Measurements from ENCODE around the gene SLC25A30. TPM values are rescaled to one million over a fixed set of nuclear protein-coding genes. Genes with fewer than 3 reads are reported as not detected.

The SLC25A30 gene
- total RNA-seq, 4 donors from 2014 or later = 9.9 to 20.3 (median 16.1) TPM

DNA sequence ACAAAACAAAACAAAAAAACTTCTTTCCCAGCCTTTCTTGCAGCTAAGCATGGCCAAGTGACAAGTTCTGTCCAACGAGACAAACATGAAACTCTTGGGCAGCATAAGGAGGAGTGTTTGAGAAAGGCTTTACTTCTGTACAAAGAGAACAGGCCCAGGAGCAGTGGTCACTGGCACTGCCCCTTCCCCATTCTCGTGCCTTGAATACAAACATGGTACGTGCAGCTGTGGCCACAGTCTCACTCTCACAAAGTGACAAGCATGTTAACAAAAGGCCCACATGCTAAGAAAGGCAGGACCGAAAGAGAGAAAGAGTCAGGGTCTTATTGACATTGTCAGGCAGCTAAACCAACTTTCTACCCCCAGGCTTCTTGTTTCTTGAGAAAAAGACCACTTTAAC is 19.8 kb upstream of the SLC25A30 start:
- Histone ChIP-seq H3K27me3 (no peaks in the 10 kb centered on the region), H3K4me1 (peaks cover 16% of the 10 kb centered on the region), H3K4me3 (no peak overlapping the region), H3K36me3 (no peaks in the 10 kb centered on the region), H3K9me3 (no peaks in the 10 kb centered on the region), H3K27ac (no peak overlapping the region)
- DNase-seq (ENCODE audit: low spot score in 2 of 2) = no peak
- 88% methylated on average over 4 of the region's 4 CpGs for WGBS
- TF ChIP-seq POLR2A (IDR thresholded peaks at IDR 0.05) = no peak
- TF ChIP-seq, protein P1, sequence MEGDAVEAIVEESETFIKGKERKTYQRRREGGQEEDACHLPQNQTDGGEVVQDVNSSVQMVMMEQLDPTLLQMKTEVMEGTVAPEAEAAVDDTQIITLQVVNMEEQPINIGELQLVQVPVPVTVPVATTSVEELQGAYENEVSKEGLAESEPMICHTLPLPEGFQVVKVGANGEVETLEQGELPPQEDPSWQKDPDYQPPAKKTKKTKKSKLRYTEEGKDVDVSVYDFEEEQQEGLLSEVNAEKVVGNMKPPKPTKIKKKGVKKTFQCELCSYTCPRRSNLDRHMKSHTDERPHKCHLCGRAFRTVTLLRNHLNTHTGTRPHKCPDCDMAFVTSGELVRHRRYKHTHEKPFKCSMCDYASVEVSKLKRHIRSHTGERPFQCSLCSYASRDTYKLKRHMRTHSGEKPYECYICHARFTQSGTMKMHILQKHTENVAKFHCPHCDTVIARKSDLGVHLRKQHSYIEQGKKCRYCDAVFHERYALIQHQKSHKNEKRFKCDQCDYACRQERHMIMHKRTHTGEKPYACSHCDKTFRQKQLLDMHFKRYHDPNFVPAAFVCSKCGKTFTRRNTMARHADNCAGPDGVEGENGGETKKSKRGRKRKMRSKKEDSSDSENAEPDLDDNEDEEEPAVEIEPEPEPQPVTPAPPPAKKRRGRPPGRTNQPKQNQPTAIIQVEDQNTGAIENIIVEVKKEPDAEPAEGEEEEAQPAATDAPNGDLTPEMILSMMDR (IDR thresholded peaks at IDR 0.05) = no peak
- no peak for TF ChIP-seq EP300 (IDR thresholded peaks at IDR 0.05)
- no peak for TF ChIP-seq POLR2AphosphoS5 (IDR thresholded peaks at IDR 0.05)

DNA sequence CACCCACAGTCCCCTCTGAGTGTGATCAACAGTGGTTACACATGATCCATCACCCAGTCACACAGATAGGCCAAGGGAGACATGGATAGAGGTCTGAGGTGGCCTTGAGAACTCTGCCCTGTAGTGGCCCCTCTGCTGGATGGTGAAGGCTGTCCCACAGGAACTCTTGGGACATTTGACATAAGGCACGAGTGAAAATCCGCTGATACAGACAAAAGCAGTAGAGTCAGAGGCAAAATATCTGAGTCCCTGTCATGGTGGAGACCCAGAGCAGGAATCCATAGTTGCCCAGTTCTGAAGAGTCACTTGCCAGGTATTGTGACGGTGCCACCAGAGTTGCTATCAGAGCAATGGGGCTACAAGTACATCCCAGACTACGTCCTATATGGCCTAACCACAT is 18.8 kb upstream of the SLC25A30 start:
- Histone ChIP-seq H3K4me3 (no peak overlapping the region), H3K27ac (no peak overlapping the region), H3K36me3 (no peaks in the 10 kb centered on the region), H3K9me3 (no peaks in the 10 kb centered on the region), H3K4me1 (peaks cover 14% of the 10 kb centered on the region), H3K27me3 (no peaks in the 10 kb centered on the region)
- DNase-seq (ENCODE audit: low spot score in 2 of 2) = no peak
- TF ChIP-seq, protein P1 (IDR thresholded peaks at IDR 0.05) = no peak
- TF ChIP-seq POLR2A (IDR thresholded peaks at IDR 0.05) (no peak), POLR2AphosphoS5 (IDR thresholded peaks at IDR 0.05) (no peak), EP300 (IDR thresholded peaks at IDR 0.05) (no peak)
- WGBS = 89% methylated on average over 3 of the region's 4 CpGs

GRCh38 chr13:45436332-45436731 is 18.2 kb upstream of the SLC25A30 start:
- Histone ChIP-seq H3K9me3 (no peaks in the 10 kb centered on the region), H3K27me3 (no peaks in the 10 kb centered on the region), H3K4me3 (no peak overlapping the region), H3K4me1 (peaks cover 8% of the 10 kb centered on the region), H3K27ac (no peak overlapping the region), H3K36me3 (no peaks in the 10 kb centered on the region)
- no peak for DNase-seq (ENCODE audit: low spot score in 2 of 2)
- 91% methylated on average over 9 of the region's 9 CpGs for WGBS
- no peak for TF ChIP-seq POLR2A (IDR thresholded peaks at IDR 0.05)
- no peak for TF ChIP-seq EP300 (IDR thresholded peaks at IDR 0.05)
- no peak for TF ChIP-seq POLR2AphosphoS5 (IDR thresholded peaks at IDR 0.05)
- TF ChIP-seq, protein P1 (IDR thresholded peaks at IDR 0.05) = no peak

DNA sequence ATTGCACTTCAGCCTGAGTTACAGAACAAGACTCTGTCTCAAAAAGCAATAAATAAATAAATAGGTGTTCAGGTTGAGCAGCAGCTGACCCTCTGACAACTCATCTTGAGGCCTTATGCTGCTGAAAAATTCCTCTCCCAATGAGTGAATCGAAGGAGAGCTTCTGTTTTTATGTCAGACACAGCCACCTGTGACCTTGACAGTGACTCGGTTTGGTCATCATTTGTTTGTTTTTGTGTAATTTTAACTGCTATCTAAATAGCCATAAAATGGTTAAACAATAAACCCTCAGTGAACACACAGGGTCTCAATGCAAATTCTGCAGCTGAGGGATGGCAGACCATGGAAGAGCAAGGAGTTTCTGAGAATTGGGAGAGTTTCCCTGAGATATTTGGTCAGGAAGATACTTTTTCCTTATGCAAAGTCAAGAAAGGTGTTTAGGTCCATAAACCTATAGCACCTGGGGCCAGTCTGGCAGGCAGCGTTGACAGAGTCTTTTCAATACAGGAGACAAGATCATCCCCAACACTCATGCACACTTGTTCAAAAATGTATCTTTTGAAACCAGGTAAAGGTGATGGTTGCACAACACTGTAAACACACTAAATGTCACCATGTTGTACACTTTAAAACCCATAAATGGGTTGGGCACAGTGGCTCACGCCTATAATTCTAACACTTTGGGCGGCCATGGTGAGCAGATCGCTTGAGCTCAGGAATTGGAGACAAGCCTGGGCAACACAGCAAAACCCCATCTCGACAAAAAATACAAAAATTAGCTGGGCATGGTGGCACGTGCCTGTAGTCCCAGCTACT is 16.6 kb upstream of the SLC25A30 start:
- no peak overlapping the region for H3K27ac ChIP-seq
- DNase-seq (ENCODE audit: low spot score in 2 of 2) = no peak
- H3K9me3 ChIP-seq = no peaks in the 10 kb centered on the region
- H3K4me1 ChIP-seq = no peaks in the 10 kb centered on the region
- H3K27me3 ChIP-seq = no peaks in the 10 kb centered on the region
- H3K36me3 ChIP-seq = no peaks in the 10 kb centered on the region
- no peak overlapping the region for H3K4me3 ChIP-seq
- WGBS = 85% methylated on average over 8 of the region's 8 CpGs
- no peak for TF ChIP-seq POLR2A (IDR thresholded peaks at IDR 0.05)
- TF ChIP-seq POLR2AphosphoS5 (IDR thresholded peaks at IDR 0.05) = no peak
- TF ChIP-seq, protein P1 (IDR thresholded peaks at IDR 0.05) = no peak
- no peak for TF ChIP-seq EP300 (IDR thresholded peaks at IDR 0.05)

- no peaks in the 10 kb centered on the region for H3K27me3 ChIP-seq
- no peaks in the 10 kb centered on the region for H3K36me3 ChIP-seq
- H3K4me1 ChIP-seq = no peaks in the 10 kb centered on the region
- H3K9me3 ChIP-seq = no peaks in the 10 kb centered on the region
- 71% methylated on average over 5 of the region's 5 CpGs for WGBS
- no peak overlapping the region for H3K27ac ChIP-seq
- H3K4me3 ChIP-seq = no peak overlapping the region
- DNase-seq (ENCODE audit: low spot score in 2 of 2) = no peak
- no peak for TF ChIP-seq POLR2AphosphoS5 (IDR thresholded peaks at IDR 0.05)
- TF ChIP-seq EP300 (IDR thresholded peaks at IDR 0.05) = no peak
- TF ChIP-seq POLR2A (IDR thresholded peaks at IDR 0.05) = no peak
- TF ChIP-seq, protein P1 (IDR thresholded peaks at IDR 0.05) = no peak
These were observed 15.2 kb upstream of the SLC25A30 start for GRCh38 chr13:45433381-45433790.
